AG20443 (cell line): Measurements from ENCODE around the gene HRC.
A peak's percentile ranks its signal among the peaks of the same experiment; 100 is the strongest.
"Not testable (repeated sequence)": the region's sequence is repeated elsewhere in the genome, so short reads cannot be mapped to it uniquely, and the experiment has no call there.

ENCODE experiments used
- DNase-seq: peaks from one replicate; pipeline ENCODE4 v3.0.0; 2012; ENCODE audit warnings: low spot score, mixed read lengths

Gene HRC

GRCh38 chr19:49160450-49161189 lies 5.4 kb upstream of the HRC start:
- DNase-seq: no peak

GRCh38 chr19:49157445-49158224 lies 2.4 kb upstream of the HRC start, which contains the start of gene TRPM4:
TRPM4 (plus strand) TSS chr19:49157792; CDS start chr19:49157867, 75 bp downstream.
- peak; percentile 95 for DNase-seq

DNA sequence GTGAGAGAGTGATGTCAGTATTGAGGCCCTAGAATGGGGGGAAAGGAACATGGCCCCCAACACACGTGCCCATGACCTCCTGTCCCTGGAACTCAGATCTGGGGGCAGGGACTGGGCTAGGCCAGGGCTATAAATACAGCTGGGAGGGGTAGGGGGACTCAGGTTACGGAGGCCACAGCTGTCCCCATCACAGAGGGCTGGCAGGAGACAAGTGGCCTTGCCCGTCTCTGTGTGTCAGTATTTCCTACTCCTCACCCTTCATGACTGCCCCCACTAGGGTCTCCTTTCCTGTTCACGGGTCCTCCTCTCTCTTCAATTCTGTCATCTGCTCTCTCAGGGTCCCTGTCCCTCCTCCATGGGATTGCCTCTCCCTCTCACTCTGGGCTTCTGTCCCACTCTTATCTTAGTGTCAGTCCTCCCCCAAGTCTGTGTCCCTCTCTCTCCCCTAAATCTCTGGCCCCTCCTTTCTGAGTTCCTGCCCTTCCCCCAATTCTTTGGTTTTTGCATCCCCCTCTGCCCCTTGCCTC lies 687 bp upstream of the HRC start:
- DNase-seq: no peak

DNA sequence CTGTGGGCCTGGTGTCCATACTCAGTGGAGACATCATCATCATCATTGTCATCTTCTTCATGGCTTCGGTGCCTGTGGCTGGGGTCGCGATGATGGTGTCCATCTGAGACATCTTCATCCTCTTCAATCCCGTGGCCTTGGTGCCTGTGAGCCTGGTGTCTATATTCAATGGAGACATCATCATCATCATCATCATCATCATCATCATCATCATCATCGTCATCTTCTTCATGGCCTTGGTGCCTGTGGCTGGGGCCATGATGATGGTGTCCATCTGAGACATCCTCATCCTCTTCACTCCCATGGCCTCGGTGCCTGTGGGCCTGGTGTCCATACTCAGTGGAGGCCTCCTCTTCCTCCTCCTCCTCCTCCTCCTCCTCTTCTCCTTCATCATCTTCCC lies 917 bp downstream of the HRC start:
- no peak for DNase-seq

DNA sequence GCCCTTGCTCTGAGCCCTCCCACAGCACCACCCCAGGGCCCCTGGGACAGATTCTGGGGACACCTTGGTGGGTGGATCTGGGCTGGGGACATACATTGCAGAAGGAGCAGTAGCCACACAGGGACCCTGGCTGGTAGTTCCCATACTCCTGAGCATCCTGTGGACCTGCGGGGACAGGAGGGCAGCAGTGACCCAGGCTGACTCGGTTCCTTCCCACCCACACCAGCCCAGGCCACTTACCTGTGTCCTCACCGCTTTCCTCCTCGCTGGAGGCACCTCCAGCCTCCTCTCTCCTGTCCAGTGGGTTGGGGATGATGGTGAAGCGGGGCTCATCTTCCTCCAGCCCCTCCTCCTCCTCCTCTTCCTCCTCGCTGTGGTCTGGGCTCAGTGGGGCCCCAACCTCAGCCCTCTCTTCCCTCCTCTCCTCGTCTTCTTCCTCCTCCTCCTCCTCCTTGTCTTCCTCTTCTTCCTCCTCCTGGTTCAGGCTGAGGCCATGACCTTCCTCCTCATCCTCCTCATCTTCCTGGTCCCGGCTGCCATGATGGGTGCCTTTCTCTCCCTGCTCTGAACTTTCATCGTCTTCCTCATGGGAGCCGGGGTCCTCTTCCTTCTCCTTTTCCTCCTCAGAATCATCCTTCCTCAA lies 1.9 kb downstream of the HRC start:
- no peak for DNase-seq

DNA sequence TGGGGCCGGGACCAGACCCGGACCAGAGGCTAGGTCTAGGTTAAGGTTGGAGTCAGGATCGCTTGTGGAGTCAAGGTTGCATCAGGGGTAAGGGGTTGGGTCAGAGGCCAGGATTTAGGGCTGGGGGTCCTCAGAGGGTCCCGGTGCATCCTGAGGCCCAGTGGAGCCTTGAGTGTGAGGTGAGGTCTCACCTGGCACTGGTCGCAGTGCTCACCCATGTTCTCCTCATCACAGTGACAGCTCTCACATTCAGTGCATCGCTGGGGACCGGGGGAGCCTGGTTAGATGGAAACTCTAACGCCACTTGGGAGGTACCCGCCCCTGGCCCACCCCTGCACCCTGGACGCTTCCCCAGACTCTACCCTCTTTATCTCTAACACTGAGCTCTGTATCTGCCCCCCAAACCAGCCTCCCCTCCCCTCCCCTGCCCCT lies 3.1 kb downstream of the HRC start:
- no peak for DNase-seq

GRCh38 chr19:49151267-49152118 lies 3.7 kb downstream of the HRC start:
- peak; percentile 73 for DNase-seq

DNA sequence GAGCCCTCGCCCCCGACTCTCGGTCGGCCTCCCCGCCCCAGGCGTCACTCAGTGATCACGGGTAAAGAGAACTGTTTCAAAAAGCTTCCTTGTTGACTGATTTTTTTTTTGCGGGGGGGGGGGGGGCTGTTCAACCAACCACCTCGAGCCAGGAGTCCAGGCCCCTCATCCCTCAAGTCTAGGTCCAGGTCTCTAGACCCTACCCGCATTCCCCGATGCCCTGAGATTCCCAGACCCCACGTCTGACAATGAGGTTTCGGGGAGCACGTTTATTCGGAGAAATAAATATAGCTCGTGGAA lies 4.3 kb downstream of the HRC start:
- no peak for DNase-seq

GRCh38 chr19:49150106-49150943 lies 4.9 kb downstream of the HRC start:
- DNase-seq: peak; percentile 81

DNA sequence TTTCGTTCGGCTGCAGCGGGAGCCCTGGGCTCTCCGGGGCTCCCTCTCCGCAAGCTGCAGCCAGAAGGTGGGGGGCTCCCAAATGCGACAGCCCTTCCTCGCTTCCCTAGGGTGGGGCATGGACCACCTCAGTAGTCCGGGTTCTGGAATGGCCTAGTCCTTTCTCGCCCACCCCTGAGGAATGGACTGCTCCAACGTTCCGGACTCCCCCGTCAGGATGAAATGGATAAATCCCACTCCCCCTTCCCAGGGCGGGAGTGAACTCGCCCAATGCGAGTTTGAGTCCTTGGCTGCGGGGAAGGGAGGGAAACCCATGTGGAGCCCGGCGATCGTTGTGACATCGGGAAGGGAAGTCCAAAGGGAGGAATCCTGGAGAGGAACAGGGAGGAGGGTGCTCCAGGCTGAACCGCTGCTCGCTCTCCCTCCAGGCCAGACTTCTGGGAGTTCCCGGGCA lies 5.5 kb downstream of the HRC start:
- peak; percentile 83 for DNase-seq

- peak; percentile 96 for DNase-seq
Measured at GRCh38 chr19:49148784-49149651, 6.2 kb downstream of the HRC start.

DNA sequence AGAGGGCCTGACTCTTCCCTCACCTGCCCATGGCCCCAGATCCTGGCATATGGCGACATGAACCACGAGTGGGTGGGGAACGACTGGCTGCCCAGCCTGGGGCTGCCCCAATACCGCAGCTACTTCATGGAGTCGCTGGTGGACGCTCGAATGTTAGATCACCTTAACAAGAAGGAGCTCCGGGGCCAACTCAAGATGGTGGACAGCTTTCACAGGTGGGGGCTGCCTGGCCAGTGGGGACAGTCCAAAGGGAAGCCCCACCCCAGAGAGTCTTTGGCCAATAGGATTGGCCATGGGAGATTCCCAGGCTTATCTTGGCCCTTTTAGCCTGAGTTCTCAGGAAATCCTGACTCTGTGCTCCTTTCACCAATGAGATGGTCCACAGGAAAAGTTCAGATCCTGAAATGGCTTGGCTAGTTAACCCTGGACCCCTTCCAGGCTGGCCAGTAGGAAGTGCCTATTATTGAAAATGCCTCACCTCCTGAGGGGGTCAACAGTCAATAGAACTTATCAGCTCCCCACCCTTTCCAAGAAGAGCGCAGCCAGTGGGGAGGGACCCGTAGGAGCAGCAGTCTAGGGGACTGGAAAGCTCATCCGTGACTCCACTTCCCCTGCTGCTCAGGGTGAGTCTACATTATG lies 7.0 kb downstream of the HRC start:
- DNase-seq: no peak

DNA sequence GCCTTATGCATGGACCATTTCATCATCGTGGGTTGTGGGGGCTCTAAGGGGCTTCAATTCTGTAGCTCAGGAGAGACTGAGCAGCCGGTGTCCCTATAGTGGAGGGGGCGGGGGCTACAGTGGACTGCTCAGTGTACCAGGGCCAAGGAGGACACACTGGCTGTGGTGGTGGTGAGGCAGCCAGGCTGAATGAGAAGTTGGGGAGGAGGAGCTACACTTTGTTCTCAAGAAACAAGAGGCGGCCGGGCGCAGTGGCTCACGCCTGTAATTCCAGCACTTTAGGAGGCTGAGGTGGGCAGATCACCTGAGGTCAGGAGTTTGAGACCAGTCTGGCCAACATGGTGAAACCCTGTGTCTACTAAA lies 8.8 kb downstream of the HRC start:
- DNase-seq: not testable (repeated sequence)

GRCh38 chr19:49145573-49146407 lies 9.4 kb downstream of the HRC start:
- peak; percentile 84 for DNase-seq

GRCh38 chr19:49142866-49143335 lies 12.3 kb downstream of the HRC start:
- peak; percentile 96 for DNase-seq

GRCh38 chr19:49141352-49141751 lies 13.8 kb downstream of the HRC start:
- DNase-seq: no peak

- no peak for DNase-seq
Measured at GRCh38 chr19:49140951-49141350, 14.2 kb downstream of the HRC start.

DNA sequence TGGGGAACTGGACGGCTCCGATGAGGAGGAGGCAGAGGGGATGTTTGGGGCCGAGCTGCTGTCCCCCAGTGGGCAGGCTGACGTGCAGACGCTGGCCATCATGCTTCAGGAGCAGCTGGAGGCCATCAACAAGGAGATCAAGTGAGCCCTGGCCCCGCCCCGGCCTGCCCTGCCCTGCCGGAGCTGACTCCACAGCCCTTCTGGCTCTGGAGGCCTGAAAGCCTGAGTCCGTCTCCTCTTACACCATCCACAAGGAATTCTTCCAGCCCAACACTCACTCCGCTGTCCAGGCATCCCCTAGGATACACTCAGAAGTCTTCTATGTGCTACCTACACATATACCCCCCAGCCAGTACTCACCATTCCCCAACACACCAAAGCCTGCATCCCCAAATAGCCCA lies 18.4 kb downstream of the HRC start:
- DNase-seq: no peak
